ENCODE results near the gene CAMKMT. TPM values are rescaled to one million over a fixed set of nuclear protein-coding genes. Genes with fewer than 3 reads are reported as not detected.

CAMKMT gene
- total RNA-seq, 1 donor from 2014 or later: 11.9 TPM

DNA sequence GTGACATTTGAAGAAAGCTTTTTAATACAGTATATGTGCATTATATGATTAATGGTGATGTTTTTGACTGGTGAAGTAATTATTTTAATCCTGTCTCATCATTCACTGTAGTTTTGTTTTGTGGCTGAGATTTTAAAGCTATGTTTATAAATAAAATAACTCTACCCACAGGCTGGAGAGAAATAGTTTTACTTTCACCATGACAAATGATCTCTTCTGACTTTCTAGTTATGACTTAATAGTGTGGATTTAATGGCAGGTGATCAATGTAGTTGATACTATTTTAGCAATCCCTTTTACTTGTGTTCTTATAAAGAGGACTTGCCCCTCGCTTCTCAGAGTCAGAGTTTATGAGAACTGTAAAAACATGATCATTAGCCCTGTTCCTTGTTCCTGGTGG lies 290.2 kb downstream of the CAMKMT start:
- no peaks in the 10 kb centered on the region for H3K27me3 Mint-ChIP-seq (ENCODE audit: low read depth)
- H3K4me1 Mint-ChIP-seq: peaks cover 7% of the 10 kb centered on the region
- H3K27ac Mint-ChIP-seq (ENCODE audit: unreplicated experiment): no peak overlapping the region
- H3K9me3 Mint-ChIP-seq: no peaks in the 10 kb centered on the region
- TF ChIP-seq, protein P1, sequence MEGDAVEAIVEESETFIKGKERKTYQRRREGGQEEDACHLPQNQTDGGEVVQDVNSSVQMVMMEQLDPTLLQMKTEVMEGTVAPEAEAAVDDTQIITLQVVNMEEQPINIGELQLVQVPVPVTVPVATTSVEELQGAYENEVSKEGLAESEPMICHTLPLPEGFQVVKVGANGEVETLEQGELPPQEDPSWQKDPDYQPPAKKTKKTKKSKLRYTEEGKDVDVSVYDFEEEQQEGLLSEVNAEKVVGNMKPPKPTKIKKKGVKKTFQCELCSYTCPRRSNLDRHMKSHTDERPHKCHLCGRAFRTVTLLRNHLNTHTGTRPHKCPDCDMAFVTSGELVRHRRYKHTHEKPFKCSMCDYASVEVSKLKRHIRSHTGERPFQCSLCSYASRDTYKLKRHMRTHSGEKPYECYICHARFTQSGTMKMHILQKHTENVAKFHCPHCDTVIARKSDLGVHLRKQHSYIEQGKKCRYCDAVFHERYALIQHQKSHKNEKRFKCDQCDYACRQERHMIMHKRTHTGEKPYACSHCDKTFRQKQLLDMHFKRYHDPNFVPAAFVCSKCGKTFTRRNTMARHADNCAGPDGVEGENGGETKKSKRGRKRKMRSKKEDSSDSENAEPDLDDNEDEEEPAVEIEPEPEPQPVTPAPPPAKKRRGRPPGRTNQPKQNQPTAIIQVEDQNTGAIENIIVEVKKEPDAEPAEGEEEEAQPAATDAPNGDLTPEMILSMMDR (conservative IDR thresholded peaks at IDR 0.05): no peak
- no peak for DNase-seq (ENCODE audit: low read depth, low spot score)
- no peak overlapping the region for H3K4me3 Mint-ChIP-seq
- H3K36me3 Mint-ChIP-seq (ENCODE audit: low read depth): no peaks in the 10 kb centered on the region

DNA sequence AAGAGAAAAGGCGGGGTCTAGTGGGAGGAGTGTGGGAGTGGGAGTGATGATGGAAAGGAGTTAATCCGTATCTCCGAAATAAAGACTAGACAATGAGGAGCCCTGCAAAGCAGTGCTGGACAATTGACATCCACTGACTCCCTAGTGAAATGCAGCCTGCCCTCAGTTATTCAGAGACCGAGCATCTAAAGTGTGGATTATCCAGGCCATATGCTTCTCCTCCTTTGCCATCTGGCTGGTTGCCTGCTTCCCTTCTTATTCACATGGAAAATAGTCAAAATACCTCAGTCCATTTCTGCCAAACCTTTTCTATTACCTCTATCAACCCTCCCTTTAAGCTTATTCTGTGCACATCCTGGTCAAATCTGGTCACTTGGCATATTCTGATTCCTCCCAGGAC lies 291.0 kb downstream of the CAMKMT start:
- DNase-seq (ENCODE audit: low read depth, low spot score): no peak
- H3K36me3 Mint-ChIP-seq (ENCODE audit: low read depth): no peaks in the 10 kb centered on the region
- H3K9me3 Mint-ChIP-seq: no peaks in the 10 kb centered on the region
- H3K27ac Mint-ChIP-seq (ENCODE audit: unreplicated experiment): no peak overlapping the region
- H3K4me3 Mint-ChIP-seq: no peak overlapping the region
- no peaks in the 10 kb centered on the region for H3K27me3 Mint-ChIP-seq (ENCODE audit: low read depth)
- peaks cover 3% of the 10 kb centered on the region for H3K4me1 Mint-ChIP-seq
- TF ChIP-seq, protein P1 (conservative IDR thresholded peaks at IDR 0.05): no peak

DNA sequence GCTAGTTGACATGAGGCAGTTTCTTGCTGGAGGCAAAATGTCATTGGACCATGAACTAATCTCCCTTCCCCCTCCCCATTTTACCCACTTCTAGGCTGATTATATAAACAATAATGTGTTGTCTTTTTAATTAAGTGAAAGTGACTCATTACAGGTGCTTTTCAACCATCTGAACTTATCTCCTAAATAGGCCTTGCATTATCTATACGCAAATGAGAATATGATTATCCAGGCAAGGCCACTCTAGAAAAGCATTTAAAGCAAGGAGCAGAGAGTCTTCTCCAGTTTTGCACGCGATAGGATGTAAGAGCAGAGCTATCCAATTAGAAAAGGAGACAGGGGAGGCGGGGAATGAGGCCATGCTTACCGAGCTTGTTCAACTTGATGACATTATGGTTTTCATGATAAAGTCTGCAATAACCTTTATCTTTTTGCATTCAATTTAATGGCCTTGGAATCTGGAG lies 293.7 kb downstream of the CAMKMT start:
- TF ChIP-seq, protein P1 (conservative IDR thresholded peaks at IDR 0.05): no peak
- peaks cover 3% of the 10 kb centered on the region for H3K4me1 Mint-ChIP-seq

DNA sequence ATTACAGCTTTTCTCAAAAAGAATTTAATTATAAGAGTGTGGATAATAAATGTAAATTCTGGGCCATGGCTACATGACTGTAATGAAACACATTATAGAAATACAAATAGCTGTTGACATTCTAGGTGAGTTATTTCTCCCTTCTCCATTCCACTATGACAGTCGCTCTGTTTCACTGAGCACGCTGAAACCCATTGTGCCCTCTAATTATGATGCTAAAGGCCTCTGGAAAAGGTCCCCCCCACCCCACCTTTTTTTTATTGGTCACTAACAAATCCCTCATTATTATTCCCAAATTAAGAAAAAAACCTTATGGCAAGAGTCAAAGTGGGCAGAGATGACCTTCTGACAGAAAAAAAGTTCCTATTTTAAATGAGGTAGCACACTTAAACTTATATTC lies 294.7 kb downstream of the CAMKMT start:
- Mint-ChIP-seq H3K36me3 (ENCODE audit: low read depth) (no peaks in the 10 kb centered on the region), H3K4me1 (peaks cover 3% of the 10 kb centered on the region), H3K27ac (ENCODE audit: unreplicated experiment) (no peak overlapping the region), H3K27me3 (ENCODE audit: low read depth) (no peaks in the 10 kb centered on the region), H3K9me3 (no peaks in the 10 kb centered on the region), H3K4me3 (no peak overlapping the region)
- DNase-seq (ENCODE audit: low read depth, low spot score): no peak
- TF ChIP-seq, protein P1 (conservative IDR thresholded peaks at IDR 0.05): no peak

More for the DNA sequence above, 293.7 kb downstream of the CAMKMT start:
- H3K9me3 Mint-ChIP-seq: no peaks in the 10 kb centered on the region
- H3K36me3 Mint-ChIP-seq (ENCODE audit: low read depth): no peaks in the 10 kb centered on the region
- H3K27me3 Mint-ChIP-seq (ENCODE audit: low read depth): no peaks in the 10 kb centered on the region
- peak overlapping the region; percentile 14 for H3K27ac Mint-ChIP-seq (ENCODE audit: unreplicated experiment)
- H3K4me3 Mint-ChIP-seq: no peak overlapping the region
- no peak for DNase-seq (ENCODE audit: low read depth, low spot score)

DNA sequence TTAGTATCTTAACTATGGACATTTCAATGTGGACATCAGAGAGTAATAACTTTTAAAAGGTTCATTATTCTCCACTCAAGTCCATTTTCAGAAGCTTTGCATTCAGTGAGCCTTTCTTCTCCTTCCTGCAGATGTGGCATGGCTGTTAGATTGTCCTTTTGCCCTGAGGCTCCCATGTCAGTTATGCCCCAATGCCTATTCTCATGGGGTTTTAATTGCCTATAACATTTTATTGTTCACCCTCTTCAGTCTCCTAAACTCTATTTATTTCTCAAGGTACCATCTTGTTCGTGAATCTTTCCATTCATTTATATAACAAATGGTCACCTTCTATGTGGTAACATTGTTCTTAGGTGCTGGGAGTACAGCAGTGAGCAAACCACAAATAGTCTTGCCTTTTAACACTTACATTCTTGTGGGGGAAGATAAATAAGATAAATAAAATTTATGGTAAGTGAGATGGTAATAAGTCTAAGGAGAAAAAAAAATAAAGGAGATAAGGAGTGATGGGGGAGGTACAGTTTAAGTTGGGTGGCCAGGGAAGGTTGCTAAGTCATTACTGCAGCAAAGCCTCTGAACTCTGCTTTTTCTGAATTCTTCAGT lies 301.8 kb downstream of the CAMKMT start:
- H3K27me3 Mint-ChIP-seq (ENCODE audit: low read depth): no peaks in the 10 kb centered on the region
- H3K27ac Mint-ChIP-seq (ENCODE audit: unreplicated experiment): no peak overlapping the region
- TF ChIP-seq, protein P1 (conservative IDR thresholded peaks at IDR 0.05): no peak
- peaks cover 5% of the 10 kb centered on the region for H3K4me1 Mint-ChIP-seq
- no peaks in the 10 kb centered on the region for H3K36me3 Mint-ChIP-seq (ENCODE audit: low read depth)
- peaks cover 4% of the 10 kb centered on the region for H3K9me3 Mint-ChIP-seq
- no peak for DNase-seq (ENCODE audit: low read depth, low spot score)
- H3K4me3 Mint-ChIP-seq: no peak overlapping the region

All from neural crest cell (in vitro differentiated cells).